ENCODE results near the gene CSTF3. TPM values are rescaled to one million over a fixed set of nuclear protein-coding genes. Genes with fewer than 3 reads are reported as not detected.
"Not testable (repeated sequence)": the region's sequence is repeated elsewhere in the genome, so short reads cannot be mapped to it uniquely, and the experiment has no call there.

Gene CSTF3
- total RNA-seq, 4 donors from 2014 or later: 8.0 to 21.0 (median 12.5) TPM

GRCh38 chr11:33059331-33060007 is 101.8 kb downstream of the CSTF3 start:
- H3K4me3 ChIP-seq: no peak overlapping the region
- peaks cover 0 to 83% (median 2%) of the 10 kb centered on the region in 3 donors for H3K36me3 ChIP-seq
- DNase-seq (ENCODE audit: low spot score in 2 of 2): no peak
- TF ChIP-seq POLR2A (IDR thresholded peaks at IDR 0.05): no peak
- TF ChIP-seq CTCF (IDR thresholded peaks at IDR 0.05): no peak
- no peak for TF ChIP-seq EP300 (IDR thresholded peaks at IDR 0.05)
- H3K27me3 ChIP-seq: no peaks in the 10 kb centered on the region
- H3K27ac ChIP-seq: peak overlapping the region in 1 of 4 donors; percentile 18
- no peaks in the 10 kb centered on the region for H3K9me3 ChIP-seq
- WGBS, 2 donors: 51 to 61% methylated on average over 5 of the region's 5 CpGs
- H3K4me1 ChIP-seq: peaks cover 0 to 38% (median 13%) of the 10 kb centered on the region in 4 donors

GRCh38 chr11:33057284-33057683 is 104.0 kb downstream of the CSTF3 start:
- peaks cover 0 to 82% (median 2%) of the 10 kb centered on the region in 3 donors for H3K36me3 ChIP-seq
- no peaks in the 10 kb centered on the region for H3K27me3 ChIP-seq
- H3K27ac ChIP-seq: no peak overlapping the region
- H3K4me1 ChIP-seq: peaks cover 0 to 21% (median 0%) of the 10 kb centered on the region in 4 donors
- no peaks in the 10 kb centered on the region for H3K9me3 ChIP-seq
- DNase-seq (ENCODE audit: low spot score in 2 of 2): no peak
- no peak overlapping the region for H3K4me3 ChIP-seq
- 92 to 93% methylated on average over 1 of the region's 1 CpG for WGBS, 2 donors
- TF ChIP-seq CTCF (IDR thresholded peaks at IDR 0.05): no peak
- TF ChIP-seq EP300 (IDR thresholded peaks at IDR 0.05): no peak
- no peak for TF ChIP-seq POLR2A (IDR thresholded peaks at IDR 0.05)

GRCh38 chr11:33055375-33055774 is 105.9 kb downstream of the CSTF3 start:
- Histone ChIP-seq H3K27me3 (no peaks in the 10 kb centered on the region), H3K27ac (no peak overlapping the region), H3K4me3 (no peak overlapping the region), H3K9me3 (no peaks in the 10 kb centered on the region), H3K4me1 (peaks cover 0 to 21% (median 0%) of the 10 kb centered on the region in 4 donors), H3K36me3 (peaks cover 0 to 64% (median 2%) of the 10 kb centered on the region in 3 donors)
- TF ChIP-seq CTCF (IDR thresholded peaks at IDR 0.05) (no peak), POLR2A (IDR thresholded peaks at IDR 0.05) (no peak), EP300 (IDR thresholded peaks at IDR 0.05) (no peak)
- no peak for DNase-seq (ENCODE audit: low spot score in 2 of 2)

- H3K36me3 ChIP-seq: peaks cover 0 to 52% (median 2%) of the 10 kb centered on the region in 3 donors
- H3K9me3 ChIP-seq: no peaks in the 10 kb centered on the region
- H3K4me1 ChIP-seq: peaks cover 0 to 15% (median 0%) of the 10 kb centered on the region in 4 donors
- WGBS, 2 donors: 62 to 79% methylated on average over 2 of the region's 2 CpGs
- no peak for TF ChIP-seq EP300 (IDR thresholded peaks at IDR 0.05)
- no peak for DNase-seq (ENCODE audit: low spot score in 2 of 2)
- H3K27me3 ChIP-seq: no peaks in the 10 kb centered on the region
- peak overlapping the region in 1 of 4 donors; percentile 49 for H3K27ac ChIP-seq
- no peak overlapping the region for H3K4me3 ChIP-seq
These were observed 109.0 kb downstream of the CSTF3 start for GRCh38 chr11:33052231-33052630.

GRCh38 chr11:33049565-33050408 is 111.5 kb downstream of the CSTF3 start:
- not testable (repeated sequence) for H3K4me3 ChIP-seq; H3K27ac ChIP-seq; H3K9me3 ChIP-seq; DNase-seq (ENCODE audit: low spot score in 2 of 2); H3K27me3 ChIP-seq; H3K4me1 ChIP-seq
- peaks cover 0 to 40% (median 0%) of the 10 kb centered on the region in 3 donors for H3K36me3 ChIP-seq
- WGBS, 2 donors: 73 to 77% methylated on average over 3 of the region's 3 CpGs

GRCh38 chr11:33048701-33049100 is 112.6 kb downstream of the CSTF3 start:
- H3K27me3 ChIP-seq; DNase-seq (ENCODE audit: low spot score in 2 of 2); H3K4me1 ChIP-seq; H3K4me3 ChIP-seq; H3K9me3 ChIP-seq; H3K27ac ChIP-seq: not testable (repeated sequence)
- WGBS, 2 donors: 72 to 79% methylated on average over 6 of the region's 6 CpGs
- peak in 1 of 2 donors; percentile 42 for TF ChIP-seq EP300 (IDR thresholded peaks at IDR 0.05)
- H3K36me3 ChIP-seq: peaks cover 0 to 47% (median 0%) of the 10 kb centered on the region in 3 donors

All from tibial nerve (tissue), 4 donors.